ENCODE measurements around the gene FHOD3.

Gene FHOD3

GRCh38 chr18:36296650-36297416 is 680 bp upstream of the FHOD3 start:
- DNase-seq = peak; percentile 21 to 90 (median 89)

GRCh38 chr18:36298126-36298741 is 721 bp downstream of the FHOD3 start:
- peak in 2 of 3 experiments; percentile 86 to 88 for DNase-seq

- DNase-seq = no peak
Measured at GRCh38 chr18:36299015-36299414, 1.5 kb downstream of the FHOD3 start.

GRCh38 chr18:36300211-36300610 is 2.7 kb downstream of the FHOD3 start:
- DNase-seq = no peak

GRCh38 chr18:36301884-36302283 is 4.4 kb downstream of the FHOD3 start:
- no peak for DNase-seq

- DNase-seq = no peak
Measured at GRCh38 chr18:36302676-36303075, 5.2 kb downstream of the FHOD3 start.

- DNase-seq = no peak
Measured at GRCh38 chr18:36303211-36303844, 5.8 kb downstream of the FHOD3 start.

- DNase-seq = no peak
Measured at GRCh38 chr18:36304723-36305122, 7.2 kb downstream of the FHOD3 start.

GRCh38 chr18:36305375-36305774 is 7.9 kb downstream of the FHOD3 start:
- no peak for DNase-seq

- no peak for DNase-seq
Measured at GRCh38 chr18:36307513-36307912, 10.0 kb downstream of the FHOD3 start.

GRCh38 chr18:36308711-36309435 is 11.4 kb downstream of the FHOD3 start:
- DNase-seq = no peak

- DNase-seq = no peak
Measured at GRCh38 chr18:36309436-36310391, 12.2 kb downstream of the FHOD3 start.

GRCh38 chr18:36311026-36311570 is 13.6 kb downstream of the FHOD3 start:
- peak in 2 of 3 experiments; percentile 11 to 12 for DNase-seq

- no peak for DNase-seq
Measured at GRCh38 chr18:36312806-36313395, 15.4 kb downstream of the FHOD3 start.

- no peak for DNase-seq
Measured at GRCh38 chr18:36314098-36314497, 16.6 kb downstream of the FHOD3 start.

GRCh38 chr18:36314754-36315153 is 17.2 kb downstream of the FHOD3 start:
- DNase-seq = no peak

- DNase-seq = no peak
Measured at GRCh38 chr18:36315736-36316135, 18.2 kb downstream of the FHOD3 start.

GRCh38 chr18:36316246-36316645 is 18.7 kb downstream of the FHOD3 start:
- no peak for DNase-seq

GRCh38 chr18:36321658-36322407 is 24.3 kb downstream of the FHOD3 start:
- DNase-seq = no peak

GRCh38 chr18:36322408-36322728 is 24.9 kb downstream of the FHOD3 start:
- no peak for DNase-seq

GRCh38 chr18:36322734-36323133 is 25.2 kb downstream of the FHOD3 start:
- no peak for DNase-seq
